Neural progenitor cell (in vitro differentiated cells): ENCODE results near the gene PET100. TPM values are rescaled to one million over a fixed set of nuclear protein-coding genes. Genes with fewer than 3 reads are reported as not detected.

ENCODE experiments used
- DNase-seq: peaks from one replicate; pipeline ENCODE4 v3.0.0-alpha.2; 2016; ENCODE audit warnings: low spot score
- H2AFZ ChIP-seq: fragments of 200-600 bp; sonication (generic); replicated peaks from 2 replicates; pipeline ENCODE4 v1.6.1; 2016; ENCODE audit warnings: antibody characterized with exemption
- H3F3A ChIP-seq: fragments of 200-600 bp; sonication (generic); 2 replicates; pipeline ENCODE4 v1.6.1; 2016; ENCODE audit warnings: antibody characterized with exemption, low read depth
- H3K27ac ChIP-seq: fragments of 200-600 bp; sonication (generic); 2 replicates; pipeline ENCODE4 v1.5.1; 2016; ENCODE audit warnings: mild to moderate bottlenecking
- H3K27me3 ChIP-seq: fragments of 200-600 bp; sonication (generic); 2 replicates; pipeline ENCODE4 v1.6.1; 2016; ENCODE audit warnings: mild to moderate bottlenecking, moderate library complexity
- H3K36me3 ChIP-seq: fragments of 200-600 bp; sonication (generic); 2 replicates; pipeline ENCODE4 v1.5.1; 2016
- H3K4me1 ChIP-seq: fragments of 200-600 bp; sonication (generic); 2 replicates; pipeline ENCODE4 v1.6.1; 2016; ENCODE audit warnings: mixed run types
- H3K4me2 ChIP-seq: fragments of 200-600 bp; sonication (generic); 2 replicates; pipeline ENCODE4 v1.6.1; 2016
- H3K4me3 ChIP-seq: fragments of 200-600 bp; sonication (generic); 2 replicates; pipeline ENCODE4 v1.5.1; 2016
- H3K79me2 ChIP-seq: fragments of 200-600 bp; sonication (generic); 2 replicates; pipeline ENCODE4 v1.6.1; 2016; ENCODE audit warnings: low read depth
- H3K9ac ChIP-seq: fragments of 200-600 bp; sonication (generic); 2 replicates; pipeline ENCODE4 v1.6.1; 2016
- H3K9me3 ChIP-seq: fragments of 200-600 bp; sonication (generic); 2 replicates; pipeline ENCODE4 v1.5.1; 2016; ENCODE audit warnings: low read depth
- H4K20me1 ChIP-seq: fragments of 200-600 bp; sonication (generic); 2 replicates; pipeline ENCODE4 v1.6.1; 2016; ENCODE audit warnings: low read depth
- H3K27ac Mint-ChIP-seq: 3 replicates; pipeline ENCODE4 v1.8.0; 2021; ENCODE audit warnings: mixed read lengths
- H3K27me3 Mint-ChIP-seq: 2 replicates; pipeline ENCODE4 v1.8.0; 2022; ENCODE audit warnings: low read depth, mild to moderate bottlenecking, inconsistent platforms, moderate library complexity, mixed read lengths; ENCODE audit not compliant: insufficient read depth
- H3K36me3 Mint-ChIP-seq: 3 replicates; pipeline ENCODE4 v1.8.0; 2021; ENCODE audit warnings: mixed read lengths
- H3K4me1 Mint-ChIP-seq: 3 replicates; pipeline ENCODE4 v1.8.0; 2021; ENCODE audit warnings: mixed read lengths
- H3K4me3 Mint-ChIP-seq: 3 replicates; pipeline ENCODE4 v1.8.0; 2021; ENCODE audit warnings: mild to moderate bottlenecking, moderate library complexity, mixed read lengths
- H3K9me3 Mint-ChIP-seq: 3 replicates; pipeline ENCODE4 v1.8.0; 2020; ENCODE audit warnings: mixed read lengths
- EZH2 ChIP-seq: fragments of 200-600 bp; sonication (generic); IDR thresholded peaks from 2 replicates; pipeline ENCODE4 v1.6.1; 2017; ENCODE audit warnings: antibody characterized with exemption, mild to moderate bottlenecking, moderate library complexity
- EZH2phosphoT487 ChIP-seq: fragments of 200-600 bp; sonication (generic); IDR thresholded peaks from 2 replicates; pipeline ENCODE4 v1.6.1; 2017; ENCODE audit warnings: antibody characterized with exemption
- total RNA-seq: library from RNA; depleted of rRNA; stranded (reverse); fragments of >200 nt; gene quantifications from 2 replicates; pipeline ENCODE4 v1.2.3, GENCODE V29; 2015; ENCODE audit warnings: low replicate concordance
- TF ChIP-seq, protein P1 (sequence below): fragments of 200-600 bp; sonication (generic); IDR thresholded peaks from 2 replicates; pipeline ENCODE4 v1.5.1; 2017; ENCODE audit warnings: antibody characterized with exemption, mild to moderate bottlenecking

PET100 gene
- total RNA-seq, 1 donor from 2014 or later = 30.3 TPM

GRCh38 chr19:7590256-7590655 lies 39.3 kb upstream of the PET100 start:
- no peaks in the 10 kb centered on the region for H3F3A ChIP-seq
- no peaks in the 10 kb centered on the region for H3K79me2 ChIP-seq
- no peak for DNase-seq
- H3K9ac ChIP-seq = no peak overlapping the region
- no peaks in the 10 kb centered on the region for H3K4me1 ChIP-seq
- no peak overlapping the region for H3K27ac ChIP-seq
- Mint-ChIP-seq H3K36me3 (no peaks in the 10 kb centered on the region), H3K4me1 (peaks cover 4% of the 10 kb centered on the region), H3K9me3 (no peaks in the 10 kb centered on the region), H3K4me3 (no peak overlapping the region), H3K27me3 (peaks cover 10% of the 10 kb centered on the region), H3K27ac (no peak overlapping the region)
- no peak overlapping the region for H3K4me3 ChIP-seq
- TF ChIP-seq EZH2phosphoT487 (no peak), EZH2 (no peak)
- TF ChIP-seq, protein P1, sequence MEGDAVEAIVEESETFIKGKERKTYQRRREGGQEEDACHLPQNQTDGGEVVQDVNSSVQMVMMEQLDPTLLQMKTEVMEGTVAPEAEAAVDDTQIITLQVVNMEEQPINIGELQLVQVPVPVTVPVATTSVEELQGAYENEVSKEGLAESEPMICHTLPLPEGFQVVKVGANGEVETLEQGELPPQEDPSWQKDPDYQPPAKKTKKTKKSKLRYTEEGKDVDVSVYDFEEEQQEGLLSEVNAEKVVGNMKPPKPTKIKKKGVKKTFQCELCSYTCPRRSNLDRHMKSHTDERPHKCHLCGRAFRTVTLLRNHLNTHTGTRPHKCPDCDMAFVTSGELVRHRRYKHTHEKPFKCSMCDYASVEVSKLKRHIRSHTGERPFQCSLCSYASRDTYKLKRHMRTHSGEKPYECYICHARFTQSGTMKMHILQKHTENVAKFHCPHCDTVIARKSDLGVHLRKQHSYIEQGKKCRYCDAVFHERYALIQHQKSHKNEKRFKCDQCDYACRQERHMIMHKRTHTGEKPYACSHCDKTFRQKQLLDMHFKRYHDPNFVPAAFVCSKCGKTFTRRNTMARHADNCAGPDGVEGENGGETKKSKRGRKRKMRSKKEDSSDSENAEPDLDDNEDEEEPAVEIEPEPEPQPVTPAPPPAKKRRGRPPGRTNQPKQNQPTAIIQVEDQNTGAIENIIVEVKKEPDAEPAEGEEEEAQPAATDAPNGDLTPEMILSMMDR = no peak
- H4K20me1 ChIP-seq = no peaks in the 10 kb centered on the region
- no peak overlapping the region for H2AFZ ChIP-seq
- H3K9me3 ChIP-seq = no peaks in the 10 kb centered on the region
- H3K27me3 ChIP-seq = peaks cover 24% of the 10 kb centered on the region
- no peaks in the 10 kb centered on the region for H3K36me3 ChIP-seq
- no peak overlapping the region for H3K4me2 ChIP-seq

- no peaks in the 10 kb centered on the region for H3K9me3 ChIP-seq
- H3K36me3 ChIP-seq = no peaks in the 10 kb centered on the region
- H3K9ac ChIP-seq = peak within 1 kb of the TSS; percentile 32
- H3K4me1 Mint-ChIP-seq = peaks cover 11% of the 10 kb centered on the region
- H3K9me3 Mint-ChIP-seq = no peaks in the 10 kb centered on the region
- TF ChIP-seq, protein P1 = no peak
- TF ChIP-seq EZH2 (no peak), EZH2phosphoT487 (no peak)
- no peak within 1 kb of the TSS for H3K27ac Mint-ChIP-seq
- peaks cover 26% of the 10 kb centered on the region for H4K20me1 ChIP-seq
- H3K27me3 Mint-ChIP-seq = peaks cover 22% of the 10 kb centered on the region
- peaks cover 7% of the 10 kb centered on the region for H3F3A ChIP-seq
- H3K36me3 Mint-ChIP-seq = no peaks in the 10 kb centered on the region
- H3K27ac ChIP-seq = no peak within 1 kb of the TSS
- DNase-seq = peak; percentile 94
- H3K27me3 ChIP-seq = peaks cover 30% of the 10 kb centered on the region
- H3K4me3 Mint-ChIP-seq = peak within 1 kb of the TSS; percentile 83
- peaks cover 3% of the 10 kb centered on the region for H3K4me1 ChIP-seq
- peaks cover 23% of the 10 kb centered on the region for H3K79me2 ChIP-seq
- peak within 1 kb of the TSS; percentile 84 for H3K4me3 ChIP-seq
- H2AFZ ChIP-seq = peak within 1 kb of the TSS; percentile 93
- peak within 1 kb of the TSS; percentile 98 for H3K4me2 ChIP-seq
Observed at GRCh38 chr19:7595466-7596133, 34.0 kb upstream of the PET100 start, which contains the start of gene CAMSAP3. Gene CAMSAP3, plus strand, starts transcription at chr19:7595863. Its CDS starts 140 bp downstream, at chr19:7596003.

- Histone ChIP-seq H3K4me3 (peak overlapping the region; percentile 84), H4K20me1 (peaks cover 26% of the 10 kb centered on the region), H3K79me2 (peaks cover 30% of the 10 kb centered on the region)
Observed at GRCh38 chr19:7596211-7596937, 33.2 kb upstream of the PET100 start.

More at GRCh38 chr19:7596211-7596937, 33.2 kb upstream of the PET100 start:
- TF ChIP-seq, protein P1 = no peak
- TF ChIP-seq EZH2phosphoT487 (no peak), EZH2 (no peak)
- peaks cover 11% of the 10 kb centered on the region for H3K4me1 Mint-ChIP-seq
- Histone ChIP-seq H3F3A (peaks cover 7% of the 10 kb centered on the region), H3K4me2 (peak overlapping the region; percentile 98), H3K27ac (no peak overlapping the region), H3K27me3 (peaks cover 30% of the 10 kb centered on the region), H3K9ac (peak overlapping the region; percentile 32), H3K9me3 (no peaks in the 10 kb centered on the region), H3K4me1 (peaks cover 3% of the 10 kb centered on the region), H2AFZ (no peak overlapping the region), H3K36me3 (no peaks in the 10 kb centered on the region)
- H3K27me3 Mint-ChIP-seq = peaks cover 18% of the 10 kb centered on the region
- H3K4me3 Mint-ChIP-seq = peak overlapping the region; percentile 83
- H3K9me3 Mint-ChIP-seq = no peaks in the 10 kb centered on the region
- peak; percentile 42 for DNase-seq
- H3K36me3 Mint-ChIP-seq = no peaks in the 10 kb centered on the region
- H3K27ac Mint-ChIP-seq = no peak overlapping the region
